Dendritic cell treated with granulocyte-macrophage colony-stimulating factor and Interleukin-4, amounts not matched to agents 40 ng/mL and 50 ng/mL, for 4 days (primary cell): Measurements from ENCODE around the gene FOXL3.
"Not testable (repeated sequence)": the region's sequence is repeated elsewhere in the genome, so short reads cannot be mapped to it uniquely, and the experiment has no call there.

Experiments
- H3K27ac Mint-ChIP-seq: one replicate; pipeline ENCODE4 v1.8.0; 2022; ENCODE audit warnings: mild to moderate bottlenecking, mixed read lengths
- H3K27me3 Mint-ChIP-seq: one replicate; pipeline ENCODE4 v1.8.0; 2022; ENCODE audit warnings: mild to moderate bottlenecking, mixed read lengths
- H3K36me3 Mint-ChIP-seq: one replicate; pipeline ENCODE4 v1.8.0; 2022; ENCODE audit warnings: low read depth, mixed read lengths
- H3K4me1 Mint-ChIP-seq: one replicate; pipeline ENCODE4 v1.8.0; 2022; ENCODE audit warnings: low read depth, mixed read lengths
- H3K4me3 Mint-ChIP-seq: one replicate; pipeline ENCODE4 v1.8.0; 2022; ENCODE audit warnings: mild to moderate bottlenecking, moderate library complexity, mixed read lengths
- H3K9me3 Mint-ChIP-seq: one replicate; pipeline ENCODE4 v1.8.0; 2022; ENCODE audit warnings: mixed read lengths
- intact Hi-C: fragments of 100-400 bp; cut with micrococcal nuclease; formaldehyde crosslinking; loops from one replicate; pipeline ENCODE4 v1.15.0; 2022

FOXL3 gene

DNA sequence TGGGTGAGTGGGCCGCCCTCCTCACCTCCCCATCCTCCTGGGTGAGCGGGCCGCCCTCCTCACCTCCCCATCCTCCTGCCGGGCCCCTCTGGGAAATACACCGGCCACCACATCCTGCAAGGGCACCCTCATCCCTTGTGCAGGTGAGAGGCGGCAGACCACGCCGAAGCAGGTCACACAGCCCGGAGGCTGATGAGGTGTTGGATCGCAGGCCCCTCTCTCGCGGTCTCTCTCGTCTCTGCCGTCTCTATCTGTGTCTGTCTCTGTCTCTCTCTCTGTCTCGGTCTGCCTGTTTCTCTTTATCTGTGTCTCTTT lies 30.8 kb upstream of the FOXL3 start:
- intact Hi-C loops: no loop called here
- H3K36me3 Mint-ChIP-seq: peaks cover 84% of the 10 kb centered on the region
- no peak overlapping the region for H3K27ac Mint-ChIP-seq
- no peak overlapping the region for H3K4me3 Mint-ChIP-seq
- H3K9me3 Mint-ChIP-seq: peaks cover 40% of the 10 kb centered on the region
- no peaks in the 10 kb centered on the region for H3K27me3 Mint-ChIP-seq
- H3K4me1 Mint-ChIP-seq: peaks cover 12% of the 10 kb centered on the region

DNA sequence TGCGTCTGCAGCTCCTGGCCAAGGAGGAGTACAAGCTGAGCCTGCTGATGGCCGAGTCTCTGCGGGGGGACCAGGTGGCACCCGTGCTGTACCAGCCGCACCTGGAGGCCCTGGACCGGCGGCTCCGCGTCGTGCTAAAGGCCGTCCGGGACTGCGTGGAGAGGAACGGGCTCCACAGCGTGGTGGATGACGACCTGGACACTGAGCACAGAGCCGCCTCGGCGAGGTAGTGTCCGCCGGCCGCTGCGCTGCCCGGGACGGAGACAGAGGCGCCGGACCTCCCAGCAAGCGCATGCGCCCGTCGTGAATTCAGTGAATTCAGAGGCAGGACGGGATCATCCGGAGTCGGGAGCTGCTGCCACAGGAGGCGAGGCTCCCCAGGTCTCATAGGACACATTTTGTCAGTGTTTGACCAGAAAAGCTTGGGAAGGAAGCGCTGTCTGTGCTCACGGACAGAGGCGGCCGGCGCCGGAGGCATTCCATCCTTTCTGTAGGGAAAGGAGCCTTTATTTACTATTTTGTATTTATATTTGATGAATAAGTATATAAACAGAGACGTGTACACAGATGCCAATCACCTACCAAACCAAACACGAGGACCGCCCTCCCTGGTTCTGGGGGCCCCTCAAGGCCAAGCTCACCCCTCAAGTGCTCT lies 30.1 kb upstream of the FOXL3 start:
- Mint-ChIP-seq H3K36me3 (peaks cover 77% of the 10 kb centered on the region), H3K27ac (no peak overlapping the region), H3K9me3 (peaks cover 43% of the 10 kb centered on the region), H3K4me3 (no peak overlapping the region), H3K27me3 (no peaks in the 10 kb centered on the region), H3K4me1 (peaks cover 20% of the 10 kb centered on the region)
- intact Hi-C loops: no loop called here

DNA sequence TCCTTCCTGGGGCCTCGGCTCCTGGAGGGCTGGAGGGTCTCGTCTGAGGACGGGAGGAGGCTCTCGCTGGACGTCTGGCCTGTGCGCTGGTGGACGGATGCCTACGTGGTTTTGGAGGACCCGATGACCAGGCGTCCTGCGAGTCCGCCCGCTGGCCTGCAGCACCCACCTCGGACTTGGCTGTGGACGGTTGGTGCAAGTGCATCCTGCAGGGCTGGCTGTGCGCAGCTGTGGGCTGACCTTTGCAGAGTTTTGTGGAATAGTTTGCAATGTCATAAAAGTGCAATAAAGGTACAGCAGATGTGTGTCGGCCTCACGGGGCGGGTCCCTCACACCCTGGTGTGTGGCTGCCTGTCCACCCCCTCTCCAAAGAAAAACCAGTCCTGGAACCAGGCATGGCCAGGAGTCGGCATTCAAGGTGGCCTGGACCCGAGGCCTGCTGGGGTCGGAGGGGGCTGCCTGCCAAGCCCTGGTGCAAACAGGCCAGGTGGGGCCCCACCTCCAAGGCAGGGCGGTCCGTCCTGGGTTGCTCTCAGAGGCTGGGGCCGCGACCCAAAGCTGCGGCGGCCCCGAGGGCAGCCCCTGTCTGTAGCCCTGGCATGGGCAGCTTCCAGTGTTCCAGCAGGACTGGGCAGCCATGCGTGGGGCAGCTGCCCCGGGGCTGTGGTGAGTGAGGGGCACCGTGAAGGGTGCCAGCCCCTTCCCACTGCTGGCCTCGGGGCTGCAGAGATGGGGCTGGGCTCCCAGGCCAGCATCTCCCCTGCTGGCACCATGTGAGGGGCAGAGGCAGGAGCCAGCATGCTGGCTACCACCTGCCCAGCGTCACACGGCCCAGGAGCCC lies 29.3 kb upstream of the FOXL3 start:
- peaks cover under 1% of the 10 kb centered on the region for H3K27me3 Mint-ChIP-seq
- intact Hi-C loops: no loop called here
- H3K4me3 Mint-ChIP-seq: no peak overlapping the region
- peaks cover 40% of the 10 kb centered on the region for H3K9me3 Mint-ChIP-seq
- peaks cover 69% of the 10 kb centered on the region for H3K36me3 Mint-ChIP-seq
- H3K4me1 Mint-ChIP-seq: peaks cover 20% of the 10 kb centered on the region
- no peak overlapping the region for H3K27ac Mint-ChIP-seq

GRCh38 chr7:261341-262250 lies 28.4 kb upstream of the FOXL3 start:
- peaks cover 40% of the 10 kb centered on the region for H3K9me3 Mint-ChIP-seq
- peaks cover 20% of the 10 kb centered on the region for H3K4me1 Mint-ChIP-seq
- peaks cover 60% of the 10 kb centered on the region for H3K36me3 Mint-ChIP-seq
- intact Hi-C loops: no loop called here
- H3K27me3 Mint-ChIP-seq: peaks cover 1% of the 10 kb centered on the region
- H3K4me3 Mint-ChIP-seq: no peak overlapping the region
- H3K27ac Mint-ChIP-seq: no peak overlapping the region

DNA sequence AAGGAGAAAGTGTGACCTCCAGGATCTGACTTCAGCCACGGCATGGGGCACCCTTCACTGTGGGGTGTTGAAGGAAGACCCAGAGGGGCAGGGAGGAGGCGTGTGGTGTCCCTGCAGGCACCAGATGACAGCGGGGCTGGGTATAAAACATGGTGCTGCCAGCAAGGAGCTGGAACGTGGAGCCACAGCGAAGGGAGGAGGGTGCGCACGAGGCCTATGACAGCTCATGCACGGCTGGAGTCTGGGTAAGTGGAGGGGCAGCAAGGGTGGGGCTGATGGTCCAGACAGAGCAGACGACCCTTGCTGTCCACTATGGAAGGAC lies 27.8 kb upstream of the FOXL3 start:
- Mint-ChIP-seq H3K36me3 (peaks cover 53% of the 10 kb centered on the region), H3K27me3 (peaks cover 1% of the 10 kb centered on the region), H3K4me1 (peaks cover 20% of the 10 kb centered on the region), H3K4me3 (no peak overlapping the region), H3K9me3 (peaks cover 40% of the 10 kb centered on the region), H3K27ac (no peak overlapping the region)
- intact Hi-C loops: no loop called here

- H3K27ac Mint-ChIP-seq, H3K27me3 Mint-ChIP-seq, H3K4me3 Mint-ChIP-seq, intact Hi-C loops: not testable (repeated sequence)
- H3K36me3 Mint-ChIP-seq: peaks cover 48% of the 10 kb centered on the region
- H3K9me3 Mint-ChIP-seq: peaks cover 40% of the 10 kb centered on the region
- H3K4me1 Mint-ChIP-seq: peaks cover 20% of the 10 kb centered on the region
Measured at GRCh38 chr7:262631-263311, 27.2 kb upstream of the FOXL3 start.

GRCh38 chr7:263483-264351 lies 26.3 kb upstream of the FOXL3 start:
- H3K27me3 Mint-ChIP-seq, H3K4me3 Mint-ChIP-seq, intact Hi-C loops: not testable (repeated sequence)
- peaks cover 38% of the 10 kb centered on the region for H3K36me3 Mint-ChIP-seq
- H3K4me1 Mint-ChIP-seq: peaks cover 20% of the 10 kb centered on the region
- H3K27ac Mint-ChIP-seq: peak overlapping the region; percentile 0
- peaks cover 40% of the 10 kb centered on the region for H3K9me3 Mint-ChIP-seq

GRCh38 chr7:264541-265191 lies 25.3 kb upstream of the FOXL3 start:
- Mint-ChIP-seq H3K27ac (peak overlapping the region; percentile 0), H3K36me3 (peaks cover 29% of the 10 kb centered on the region), H3K27me3 (peaks cover 7% of the 10 kb centered on the region), H3K4me1 (peaks cover 20% of the 10 kb centered on the region), H3K9me3 (peaks cover 32% of the 10 kb centered on the region), H3K4me3 (no peak overlapping the region)
- intact Hi-C loops: no loop called here

- intact Hi-C loops: no loop called here
- Mint-ChIP-seq H3K9me3 (peaks cover 29% of the 10 kb centered on the region), H3K4me3 (no peak overlapping the region)
Measured at GRCh38 chr7:265192-265997, 24.6 kb upstream of the FOXL3 start.

GRCh38 chr7:265998-266850 lies 23.7 kb upstream of the FOXL3 start:
- H3K27ac Mint-ChIP-seq: no peak overlapping the region
- H3K36me3 Mint-ChIP-seq: peaks cover 17% of the 10 kb centered on the region
- intact Hi-C loops: no loop called here
- H3K4me1 Mint-ChIP-seq: peaks cover 20% of the 10 kb centered on the region
- peaks cover 29% of the 10 kb centered on the region for H3K9me3 Mint-ChIP-seq
- H3K4me3 Mint-ChIP-seq: no peak overlapping the region
- H3K27me3 Mint-ChIP-seq: peaks cover 8% of the 10 kb centered on the region

More at GRCh38 chr7:265192-265997, 24.6 kb upstream of the FOXL3 start:
- Mint-ChIP-seq H3K27ac (no peak overlapping the region), H3K36me3 (peaks cover 22% of the 10 kb centered on the region), H3K27me3 (peaks cover 8% of the 10 kb centered on the region), H3K4me1 (peaks cover 20% of the 10 kb centered on the region)
